Testis (tissue), 2 donors: ENCODE measurements around the gene RNF157.

Source experiments
- CTCF ChIP-seq, 3 experiments: fragments of 450-650 bp in 2 of 3; fragments of 200-600 bp in 1 of 3; sonication (generic) in 1 of 3; IDR thresholded peaks; one replicate each; pipeline ENCODE4 v1.5.1; 2016 to 2019; ENCODE audit warnings: antibody characterized with exemption in 3 of 3, mild to moderate bottlenecking in 2 of 3, moderate library complexity in 1 of 3
- POLR2A ChIP-seq: fragments of 450-650 bp; IDR thresholded peaks from one replicate; pipeline ENCODE4 v1.6.1; 2017; ENCODE audit warnings: antibody characterized with exemption, mild to moderate bottlenecking, moderate library complexity

GRCh38 chr17:76270127-76270592, 29.9 kb upstream of the RNF157 start:
- TF ChIP-seq CTCF (IDR thresholded peaks at IDR 0.05) (no peak), POLR2A (no peak)
